ENCODE measurements around the gene GZMB.

GRCh38 chr14:24639905-24640304 lies 5.9 kb upstream of the GZMB start:
- TF ChIP-seq POLR2A (IDR thresholded peaks at IDR 0.05) (no peak), CTCF (IDR thresholded peaks at IDR 0.05) (no peak)
